ENCODE measurements around the gene DYNLT2.

- no peak for TF ChIP-seq CTCF (IDR thresholded peaks at IDR 0.05)
- TF ChIP-seq POLR2AphosphoS5 (IDR thresholded peaks at IDR 0.05), result no peak
Measured at GRCh38 chr6:169741344-169741743, 10.0 kb downstream of the DYNLT2 start.

All from prostate gland (tissue), 2 donors.